ENCODE measurements around the gene LCE1D.

DNA sequence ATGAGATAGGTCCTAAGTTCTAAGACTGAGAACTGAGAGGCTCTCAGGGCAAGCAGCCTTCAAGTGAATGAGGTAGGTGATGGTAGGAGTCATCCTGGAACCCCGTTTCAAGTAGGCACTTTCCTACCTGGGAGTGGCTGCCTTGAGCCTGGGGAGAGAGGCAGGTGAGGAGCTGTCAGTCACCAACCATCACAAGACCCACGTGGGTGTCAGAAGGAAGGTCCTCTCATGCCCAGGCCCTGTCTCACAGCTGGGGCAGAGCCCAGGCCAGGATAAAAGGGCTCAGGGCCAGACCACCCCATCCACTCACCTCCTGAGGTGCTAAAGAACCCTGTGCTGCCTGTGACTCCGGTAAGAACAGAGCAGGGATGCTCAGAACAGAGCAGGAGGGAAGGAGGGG is at the start of gene LCE1D:
- TF ChIP-seq, protein P1, sequence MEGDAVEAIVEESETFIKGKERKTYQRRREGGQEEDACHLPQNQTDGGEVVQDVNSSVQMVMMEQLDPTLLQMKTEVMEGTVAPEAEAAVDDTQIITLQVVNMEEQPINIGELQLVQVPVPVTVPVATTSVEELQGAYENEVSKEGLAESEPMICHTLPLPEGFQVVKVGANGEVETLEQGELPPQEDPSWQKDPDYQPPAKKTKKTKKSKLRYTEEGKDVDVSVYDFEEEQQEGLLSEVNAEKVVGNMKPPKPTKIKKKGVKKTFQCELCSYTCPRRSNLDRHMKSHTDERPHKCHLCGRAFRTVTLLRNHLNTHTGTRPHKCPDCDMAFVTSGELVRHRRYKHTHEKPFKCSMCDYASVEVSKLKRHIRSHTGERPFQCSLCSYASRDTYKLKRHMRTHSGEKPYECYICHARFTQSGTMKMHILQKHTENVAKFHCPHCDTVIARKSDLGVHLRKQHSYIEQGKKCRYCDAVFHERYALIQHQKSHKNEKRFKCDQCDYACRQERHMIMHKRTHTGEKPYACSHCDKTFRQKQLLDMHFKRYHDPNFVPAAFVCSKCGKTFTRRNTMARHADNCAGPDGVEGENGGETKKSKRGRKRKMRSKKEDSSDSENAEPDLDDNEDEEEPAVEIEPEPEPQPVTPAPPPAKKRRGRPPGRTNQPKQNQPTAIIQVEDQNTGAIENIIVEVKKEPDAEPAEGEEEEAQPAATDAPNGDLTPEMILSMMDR (IDR thresholded peaks at IDR 0.05): no peak
- TF ChIP-seq RAD21 (conservative IDR thresholded peaks at IDR 0.05 in 1 of 2, IDR thresholded peaks at IDR 0.05 in 1 of 2): no peak

Data from A549 (cell line).